ENCODE measurements around the gene AGXT. TPM values are rescaled to one million over a fixed set of nuclear protein-coding genes. Genes with fewer than 3 reads are reported as not detected.

The AGXT gene
- total RNA-seq, 1 donor from 2014 or later = not detected

GRCh38 chr2:240858871-240859270 lies 9.8 kb upstream of the AGXT start:
- H3K36me3 ChIP-seq = no peaks in the 10 kb centered on the region
- no peak overlapping the region for H3K4me3 ChIP-seq
- no peak for DNase-seq
- intact Hi-C loops (cut with DNase I) = no loop called here
- no peak for TF ChIP-seq CTCF (IDR thresholded peaks at IDR 0.05)
- no peaks in the 10 kb centered on the region for H3K4me1 ChIP-seq
- ATAC-seq = no peak
- no peak overlapping the region for H3K27ac ChIP-seq
- no peaks in the 10 kb centered on the region for H3K27me3 ChIP-seq
- no peaks in the 10 kb centered on the region for H3K9me3 ChIP-seq

- no peak for TF ChIP-seq CTCF (IDR thresholded peaks at IDR 0.05)
- Histone ChIP-seq H3K4me3 (no peak overlapping the region), H3K9me3 (no peaks in the 10 kb centered on the region), H3K27ac (no peak overlapping the region), H3K4me1 (no peaks in the 10 kb centered on the region), H3K36me3 (no peaks in the 10 kb centered on the region), H3K27me3 (no peaks in the 10 kb centered on the region)
- no peak for DNase-seq
- intact Hi-C loops (cut with DNase I) = no loop called here
- peak; percentile 12 for ATAC-seq
Observed at GRCh38 chr2:240861547-240861946, 7.1 kb upstream of the AGXT start.

- Histone ChIP-seq H3K9me3 (no peaks in the 10 kb centered on the region), H3K4me1 (no peaks in the 10 kb centered on the region), H3K27me3 (no peaks in the 10 kb centered on the region), H3K36me3 (no peaks in the 10 kb centered on the region), H3K4me3 (no peak overlapping the region), H3K27ac (no peak overlapping the region)
- intact Hi-C loops (cut with DNase I) = no loop called here
- ATAC-seq = no peak
- no peak for TF ChIP-seq CTCF (IDR thresholded peaks at IDR 0.05)
- DNase-seq = no peak
Observed at GRCh38 chr2:240864475-240864874, 4.1 kb upstream of the AGXT start.

GRCh38 chr2:240865391-240865790 lies 3.2 kb upstream of the AGXT start:
- DNase-seq (no peak), ATAC-seq (no peak)
- Histone ChIP-seq H3K27me3 (no peaks in the 10 kb centered on the region), H3K9me3 (no peaks in the 10 kb centered on the region), H3K4me1 (no peaks in the 10 kb centered on the region), H3K27ac (no peak overlapping the region), H3K4me3 (no peak overlapping the region), H3K36me3 (no peaks in the 10 kb centered on the region)
- no peak for TF ChIP-seq CTCF (IDR thresholded peaks at IDR 0.05)
- intact Hi-C loops (cut with DNase I) = no loop called here

GRCh38 chr2:240869109-240869955 lies 708 bp downstream of the AGXT start:
- Histone ChIP-seq H3K9me3 (no peaks in the 10 kb centered on the region), H3K4me3 (no peak overlapping the region), H3K27me3 (no peaks in the 10 kb centered on the region), H3K36me3 (no peaks in the 10 kb centered on the region), H3K4me1 (no peaks in the 10 kb centered on the region), H3K27ac (no peak overlapping the region)
- DNase-seq (no peak), ATAC-seq (no peak)
- no peak for TF ChIP-seq CTCF (IDR thresholded peaks at IDR 0.05)
- intact Hi-C loops (cut with DNase I) = no loop called here
